ENCODE measurements around the gene SPARC.

GRCh38 chr5:151656311-151656710 is 30.4 kb downstream of the SPARC start:
- TF ChIP-seq, protein P1, sequence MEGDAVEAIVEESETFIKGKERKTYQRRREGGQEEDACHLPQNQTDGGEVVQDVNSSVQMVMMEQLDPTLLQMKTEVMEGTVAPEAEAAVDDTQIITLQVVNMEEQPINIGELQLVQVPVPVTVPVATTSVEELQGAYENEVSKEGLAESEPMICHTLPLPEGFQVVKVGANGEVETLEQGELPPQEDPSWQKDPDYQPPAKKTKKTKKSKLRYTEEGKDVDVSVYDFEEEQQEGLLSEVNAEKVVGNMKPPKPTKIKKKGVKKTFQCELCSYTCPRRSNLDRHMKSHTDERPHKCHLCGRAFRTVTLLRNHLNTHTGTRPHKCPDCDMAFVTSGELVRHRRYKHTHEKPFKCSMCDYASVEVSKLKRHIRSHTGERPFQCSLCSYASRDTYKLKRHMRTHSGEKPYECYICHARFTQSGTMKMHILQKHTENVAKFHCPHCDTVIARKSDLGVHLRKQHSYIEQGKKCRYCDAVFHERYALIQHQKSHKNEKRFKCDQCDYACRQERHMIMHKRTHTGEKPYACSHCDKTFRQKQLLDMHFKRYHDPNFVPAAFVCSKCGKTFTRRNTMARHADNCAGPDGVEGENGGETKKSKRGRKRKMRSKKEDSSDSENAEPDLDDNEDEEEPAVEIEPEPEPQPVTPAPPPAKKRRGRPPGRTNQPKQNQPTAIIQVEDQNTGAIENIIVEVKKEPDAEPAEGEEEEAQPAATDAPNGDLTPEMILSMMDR (IDR thresholded peaks at IDR 0.05; ENCODE audit: poor library complexity) = no peak
- TF ChIP-seq EZH2 (IDR thresholded peaks at IDR 0.05; ENCODE audit: borderline replicate concordance) = no peak

Data from hepatocyte (in vitro differentiated cells).